Caco-2 (cell line): ENCODE results near the gene ONECUT1. TPM values are rescaled to one million over a fixed set of nuclear protein-coding genes. Genes with fewer than 3 reads are reported as not detected.

Source experiments
- BruUV-seq: library from RNA; stranded (reverse); fragments of 400-500 nt; replicated peaks from 2 replicates; lab custom pipeline; 2021; lab: Mats Ljungman, UMichigan
- CTCF ChIA-PET: fragments of 300-600 bp; sonication (Branson Sonifier 250); formaldehyde crosslinking; loops from one replicate; lab custom pipeline; 2022; ENCODE audit warnings: antibody characterized with exemption; lab: Charles Lee
- POLR2A ChIA-PET: fragments of 300-600 bp; sonication (Branson Sonifier 250); formaldehyde crosslinking; loops from one replicate; lab custom pipeline; 2022; ENCODE audit warnings: antibody characterized with exemption; lab: Charles Lee
- DNase-seq, 2 experiments: peaks; one replicate each; pipeline versions ENCODE4 v3.0.0 to v3.0.0-alpha.2; 2020 to 2022
- H3K27me3 ChIP-seq: replicated peaks from 2 replicates; pipeline ENCODE4 v1.6.0; 2011; ENCODE audit warnings: low read length; ENCODE audit not compliant: control insufficient read depth, insufficient read depth
- H3K36me3 ChIP-seq: 2 replicates; pipeline ENCODE4 v1.5.1; 2011; ENCODE audit warnings: low read length; ENCODE audit not compliant: control insufficient read depth, insufficient read depth
- H3K4me1 ChIP-seq: fragments of 250-450 bp; sonication (Bioruptor Pico); 2 replicates; pipeline ENCODE4 v1.5.1; 2020; ENCODE audit warnings: mild to moderate bottlenecking
- H3K4me3 ChIP-seq: 2 replicates; pipeline ENCODE4 v1.5.1; 2011; ENCODE audit warnings: low read depth, mild to moderate bottlenecking, control low read depth, low read length
- H3K9me3 ChIP-seq: fragments of 250-450 bp; sonication (Bioruptor Pico); 2 replicates; pipeline ENCODE4 v1.5.1; 2020; ENCODE audit warnings: mild to moderate bottlenecking, moderate library complexity
- H3K27ac Mint-ChIP-seq: one replicate; pipeline ENCODE4 v1.8.0; 2022; ENCODE audit warnings: mixed read lengths; ENCODE audit not compliant: unreplicated experiment
- H3K27me3 Mint-ChIP-seq: one replicate; pipeline ENCODE4 v1.8.0; 2022; ENCODE audit warnings: mixed read lengths; ENCODE audit not compliant: insufficient read depth, unreplicated experiment
- H3K36me3 Mint-ChIP-seq: one replicate; pipeline ENCODE4 v1.8.0; 2022; ENCODE audit warnings: mild to moderate bottlenecking, mixed read lengths; ENCODE audit not compliant: insufficient read depth, unreplicated experiment
- H3K4me1 Mint-ChIP-seq: one replicate; pipeline ENCODE4 v1.8.0; 2022; ENCODE audit warnings: low read depth, mixed read lengths; ENCODE audit not compliant: unreplicated experiment
- H3K4me3 Mint-ChIP-seq: one replicate; pipeline ENCODE4 v1.8.0; 2022; ENCODE audit warnings: mild to moderate bottlenecking, moderate library complexity, mixed read lengths; ENCODE audit not compliant: unreplicated experiment
- H3K9me3 Mint-ChIP-seq: one replicate; pipeline ENCODE4 v1.8.0; 2022; ENCODE audit warnings: mixed read lengths; ENCODE audit not compliant: unreplicated experiment
- intact Hi-C: fragments of 100-400 bp; cut with micrococcal nuclease; formaldehyde crosslinking; loops from one replicate; pipeline ENCODE4 v1.10.0; 2022; ENCODE audit not compliant: unreplicated experiment
- total RNA-seq: library from RNA; stranded (reverse); gene quantifications from 2 replicates; pipeline ENCODE4 v1.2.3, GENCODE V29; 2022
- TF ChIP-seq, protein P1 (sequence below), 2 experiments: fragments of 200-600 bp in 1 of 2; IDR thresholded peaks; 1 replicate in 1 of 2; 2 replicates in 1 of 2; pipeline versions ENCODE4 v1.5.1 to v1.8.0; 2011 to 2022; ENCODE audit warnings: antibody characterized with exemption in 1 of 2, control low read depth in 1 of 2, inconsistent platforms in 1 of 2, low read depth in 1 of 2, low read length in 1 of 2, mild to moderate bottlenecking in 1 of 2, moderate library complexity in 1 of 2; ENCODE audit not compliant: insufficient read depth in 1 of 2, severe bottlenecking in 1 of 2, unreplicated experiment in 1 of 2

ONECUT1 gene
- total RNA-seq, 1 experiment from 2014 or later = 0.68 TPM

DNA sequence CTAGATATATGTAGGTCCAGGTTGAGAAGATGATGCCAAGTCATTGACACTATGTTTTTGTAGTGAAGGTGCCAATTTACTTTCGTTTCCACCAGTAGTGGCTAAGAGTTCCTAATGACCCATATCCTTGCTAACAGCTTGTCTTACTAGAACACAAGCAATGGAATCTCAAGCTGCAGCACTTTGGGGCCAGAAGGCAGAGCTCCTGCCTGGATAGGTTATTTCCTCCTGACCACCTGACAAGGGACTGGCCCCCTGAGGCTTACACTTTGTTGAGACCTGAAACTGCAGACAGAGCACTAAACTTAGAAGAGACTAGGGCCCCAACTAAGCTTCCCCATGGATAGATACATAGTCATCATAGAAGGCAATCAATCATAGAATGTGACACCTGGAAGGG is 11.7 kb downstream of the ONECUT1 start:
- no peaks in the 10 kb centered on the region for H3K27me3 ChIP-seq
- H3K4me1 ChIP-seq = no peaks in the 10 kb centered on the region
- Mint-ChIP-seq H3K4me1 (no peaks in the 10 kb centered on the region), H3K4me3 (no peak overlapping the region), H3K9me3 (no peaks in the 10 kb centered on the region), H3K27me3 (peaks cover 9% of the 10 kb centered on the region), H3K27ac (no peak overlapping the region), H3K36me3 (no peaks in the 10 kb centered on the region)
- no peaks in the 10 kb centered on the region for H3K36me3 ChIP-seq
- no TSS peak for BruUV-seq
- H3K9me3 ChIP-seq = no peaks in the 10 kb centered on the region
- intact Hi-C loops = no loop called here
- CTCF ChIA-PET = interaction anchor here (0.6 kb wide), 1 partner anchor 1862 kb away, joined by 3 read pairs; no protein-coding TSS in a partner anchor
- POLR2A ChIA-PET = no interaction called here
- no peak overlapping the region for H3K4me3 ChIP-seq
- TF ChIP-seq, protein P1, sequence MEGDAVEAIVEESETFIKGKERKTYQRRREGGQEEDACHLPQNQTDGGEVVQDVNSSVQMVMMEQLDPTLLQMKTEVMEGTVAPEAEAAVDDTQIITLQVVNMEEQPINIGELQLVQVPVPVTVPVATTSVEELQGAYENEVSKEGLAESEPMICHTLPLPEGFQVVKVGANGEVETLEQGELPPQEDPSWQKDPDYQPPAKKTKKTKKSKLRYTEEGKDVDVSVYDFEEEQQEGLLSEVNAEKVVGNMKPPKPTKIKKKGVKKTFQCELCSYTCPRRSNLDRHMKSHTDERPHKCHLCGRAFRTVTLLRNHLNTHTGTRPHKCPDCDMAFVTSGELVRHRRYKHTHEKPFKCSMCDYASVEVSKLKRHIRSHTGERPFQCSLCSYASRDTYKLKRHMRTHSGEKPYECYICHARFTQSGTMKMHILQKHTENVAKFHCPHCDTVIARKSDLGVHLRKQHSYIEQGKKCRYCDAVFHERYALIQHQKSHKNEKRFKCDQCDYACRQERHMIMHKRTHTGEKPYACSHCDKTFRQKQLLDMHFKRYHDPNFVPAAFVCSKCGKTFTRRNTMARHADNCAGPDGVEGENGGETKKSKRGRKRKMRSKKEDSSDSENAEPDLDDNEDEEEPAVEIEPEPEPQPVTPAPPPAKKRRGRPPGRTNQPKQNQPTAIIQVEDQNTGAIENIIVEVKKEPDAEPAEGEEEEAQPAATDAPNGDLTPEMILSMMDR (IDR thresholded peaks at IDR 0.05; ENCODE audit: insufficient read depth in 1 of 2, low read depth in 1 of 2, low read length in 1 of 2, severe bottlenecking in 1 of 2, unreplicated experiment in 1 of 2) = no peak
- DNase-seq = no peak

DNA sequence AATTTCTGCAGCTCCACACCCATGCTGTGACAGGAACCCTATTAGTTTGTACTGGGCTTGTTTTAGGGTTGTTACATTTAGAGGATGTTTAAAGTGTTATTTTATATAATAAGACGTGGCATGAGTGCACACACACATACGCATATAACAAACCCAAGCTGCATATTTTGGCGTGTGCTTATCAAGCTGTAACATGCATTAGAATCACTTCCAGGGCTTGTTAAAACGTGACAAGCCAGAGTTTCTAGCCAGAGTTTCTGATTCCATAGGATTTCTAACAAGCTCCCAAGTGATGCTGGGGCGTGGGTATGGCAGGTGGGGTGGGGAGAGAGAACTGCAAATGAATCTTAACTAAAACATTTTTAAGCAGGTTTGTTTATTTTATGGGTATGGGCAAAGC is 17.4 kb downstream of the ONECUT1 start:
- Histone ChIP-seq H3K9me3 (no peaks in the 10 kb centered on the region), H3K36me3 (no peaks in the 10 kb centered on the region), H3K27me3 (no peaks in the 10 kb centered on the region), H3K4me3 (no peak overlapping the region), H3K4me1 (no peaks in the 10 kb centered on the region)
- BruUV-seq = no TSS peak
- Mint-ChIP-seq H3K9me3 (no peaks in the 10 kb centered on the region), H3K4me1 (no peaks in the 10 kb centered on the region), H3K27me3 (peaks cover 11% of the 10 kb centered on the region), H3K27ac (no peak overlapping the region), H3K4me3 (no peak overlapping the region), H3K36me3 (no peaks in the 10 kb centered on the region)
- TF ChIP-seq, protein P1 (IDR thresholded peaks at IDR 0.05; ENCODE audit: insufficient read depth in 1 of 2, low read depth in 1 of 2, low read length in 1 of 2, severe bottlenecking in 1 of 2, unreplicated experiment in 1 of 2) = no peak
- no peak for DNase-seq
- POLR2A ChIA-PET = no interaction called here
- CTCF ChIA-PET = no interaction called here
- intact Hi-C loops = no loop called here

DNA sequence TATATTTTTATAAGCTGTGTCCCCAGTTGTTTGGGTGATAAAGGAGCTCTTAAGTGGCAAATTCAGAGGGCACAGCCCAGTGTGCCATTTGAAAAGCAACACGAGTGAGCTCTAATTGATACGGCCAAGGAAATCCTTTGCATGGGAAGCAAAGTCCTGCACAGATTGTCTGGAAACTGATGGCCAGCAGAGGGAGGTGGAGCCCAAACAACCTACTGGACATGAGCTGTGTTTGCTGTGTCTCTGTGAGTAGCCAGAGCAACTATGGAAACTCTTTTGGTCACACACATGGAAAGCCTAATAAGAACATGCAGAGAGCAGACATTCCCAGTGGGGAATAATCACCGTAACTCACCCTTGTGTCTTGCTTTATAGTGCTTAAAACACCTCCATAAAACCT is 24.4 kb downstream of the ONECUT1 start:
- H3K27me3 Mint-ChIP-seq = peaks cover 13% of the 10 kb centered on the region
- no peaks in the 10 kb centered on the region for H3K36me3 Mint-ChIP-seq
- no peak overlapping the region for H3K27ac Mint-ChIP-seq
- DNase-seq = peak in 1 of 2 experiments; percentile 30
- CTCF ChIA-PET = interaction anchor here (0.7 to 1.3 kb wide), 4 partner anchors 12 to 746 kb away, joined by 3 to 7 read pairs (median 4); no protein-coding TSS in a partner anchor
- no TSS peak for BruUV-seq
- no peak overlapping the region for H3K4me3 Mint-ChIP-seq
- H3K4me1 Mint-ChIP-seq = no peaks in the 10 kb centered on the region
- Histone ChIP-seq H3K4me1 (no peaks in the 10 kb centered on the region), H3K27me3 (no peaks in the 10 kb centered on the region; the same call in 1 of the 2 replicates), H3K4me3 (no peak overlapping the region), H3K9me3 (no peaks in the 10 kb centered on the region), H3K36me3 (no peaks in the 10 kb centered on the region)
- intact Hi-C loops = no loop called here
- POLR2A ChIA-PET = no interaction called here
- H3K9me3 Mint-ChIP-seq = no peaks in the 10 kb centered on the region
- TF ChIP-seq, protein P1 (IDR thresholded peaks at IDR 0.05; ENCODE audit: insufficient read depth in 1 of 2, low read depth in 1 of 2, low read length in 1 of 2, severe bottlenecking in 1 of 2, unreplicated experiment in 1 of 2) = peak; percentile 28 to 68
